ENCODE data around the gene FCN3. TPM values are rescaled to one million over a fixed set of nuclear protein-coding genes. Genes with fewer than 3 reads are reported as not detected.

Gene FCN3
- total and polyA plus RNA-seq, 9 of the 15 experiments (the other 6 are each of a cell fraction or from before 2014, with no cell fraction given), result 0.49 TPM; not detected in 8

GRCh38 chr1:27342391-27342777 lies 32.2 kb downstream of the FCN3 start (continued):
- TF ChIP-seq FOXP1 (CRISPR knock-in tag; IDR thresholded peaks at IDR 0.05) (no peak; the same call in 1 of the 2 replicates), ZNF644 (tag; IDR thresholded peaks at IDR 0.05; ENCODE audit: low read depth) (no peak), ZBTB5 (IDR thresholded peaks at IDR 0.05) (no peak), IFI16 (CRISPR knock-in tag; IDR thresholded peaks at IDR 0.05) (no peak), KAT8 (IDR thresholded peaks at IDR 0.05; ENCODE audit: low read depth) (no peak), ZBTB17 (CRISPR knock-in tag; IDR thresholded peaks at IDR 0.05) (no peak), ZBTB26 (CRISPR knock-in tag; IDR thresholded peaks at IDR 0.05) (0 out of 2 replicates have a peak, but pooled peaks have one; percentile 47), E2F3 (CRISPR knock-in tag; IDR thresholded peaks at IDR 0.05) (0 out of 2 replicates have a peak, but pooled peaks have one; percentile 41), GTF2E2 (tag; IDR thresholded peaks at IDR 0.05) (no peak), HLTF (IDR thresholded peaks at IDR 0.05) (peak; percentile 61; the same call in 1 of the 2 replicates), SREBF1 (IDR thresholded peaks at IDR 0.05; ENCODE audit: borderline replicate concordance, low read depth, low read length) (no peak), CREB3L1 (IDR thresholded peaks at IDR 0.05; ENCODE audit: borderline replicate concordance, low read depth) (no peak), ZNF280B (CRISPR knock-in tag; IDR thresholded peaks at IDR 0.05) (no peak), ZNF764 (CRISPR knock-in tag; IDR thresholded peaks at IDR 0.05; ENCODE audit: low read depth) (0 out of 2 replicates have a peak, but pooled peaks have one; percentile 9), ZC3H4 (CRISPR knock-in tag; IDR thresholded peaks at IDR 0.05; ENCODE audit: borderline replicate concordance) (no peak; the same call in 1 of the 2 replicates), SP1 (CRISPR knock-in tag; IDR thresholded peaks at IDR 0.05) (no peak), HMBOX1 (IDR thresholded peaks at IDR 0.05) (no peak), RBBP5 (IDR thresholded peaks at IDR 0.05; ENCODE audit: borderline replicate concordance, insufficient read depth, low read length, poor library complexity, severe bottlenecking) (peak; percentile 30), NBN (IDR thresholded peaks at IDR 0.05; ENCODE audit: low read depth) (no peak), ZNF589 (CRISPR knock-in tag; IDR thresholded peaks at IDR 0.05; ENCODE audit: low read depth) (no peak)
